Esophagus muscularis mucosa (tissue), 4 donors: ENCODE measurements around the gene C19orf47. TPM values are rescaled to one million over a fixed set of nuclear protein-coding genes. Genes with fewer than 3 reads are reported as not detected.

Experiments
- DNase-seq: peaks from one replicate; pipeline ENCODE4 v3.0.0-alpha.2; 2017; ENCODE audit errors: extremely low spot score
- H3K27ac ChIP-seq, 4 donors: fragments of 200-600 bp; sonication (generic); replicated peaks in 1 of 4; 1 replicate in 3 of 4; 2 replicates in 1 of 4; pipeline ENCODE4 v1.5.1; 2016 to 2019; ENCODE audit warnings: mild to moderate bottlenecking in 1 of 4
- H3K27me3 ChIP-seq, 4 donors: fragments of 200-600 bp; sonication (generic); one replicate each; pipeline versions ENCODE4 v1.5.1 to v1.6.0; 2016 to 2019
- H3K36me3 ChIP-seq, 4 donors: fragments of 200-600 bp; sonication (generic); one replicate each; pipeline ENCODE4 v1.5.1; 2016 to 2019
- H3K4me1 ChIP-seq, 4 donors: fragments of 200-600 bp; sonication (generic); one replicate each; pipeline ENCODE4 v1.5.1; 2016 to 2019
- H3K4me3 ChIP-seq, 4 donors: fragments of 200-600 bp; sonication (generic); 1 replicate in 2 of 4; 2 replicates in 2 of 4; pipeline ENCODE4 v1.5.1; 2016 to 2019; ENCODE audit warnings: mild to moderate bottlenecking in 4 of 4, moderate library complexity in 1 of 4
- H3K9me3 ChIP-seq, 4 donors: fragments of 200-600 bp; sonication (generic); 1 replicate in 3 of 4; 2 replicates in 1 of 4; pipeline ENCODE4 v1.5.1; 2016 to 2019
- CTCF ChIP-seq, 3 experiments: fragments of 200-600 bp in 2 of 3; fragments of 450-650 bp in 1 of 3; sonication (generic) in 2 of 3; IDR thresholded peaks; one replicate each; pipeline ENCODE4 v1.5.1; 2017 to 2019; ENCODE audit warnings: antibody characterized with exemption in 3 of 3, mild to moderate bottlenecking in 2 of 3, moderate library complexity in 1 of 3
- EP300 ChIP-seq: sonication (generic); formaldehyde crosslinking; IDR thresholded peaks from one replicate; pipeline ENCODE4 v1.6.1; 2017; ENCODE audit warnings: antibody characterized with exemption
- POLR2A ChIP-seq: fragments of 450-650 bp; IDR thresholded peaks from one replicate; pipeline ENCODE4 v1.6.1; 2017; ENCODE audit warnings: antibody characterized with exemption, moderate library complexity, mild to moderate bottlenecking, low read depth
- POLR2AphosphoS5 ChIP-seq, 2 donors: sonication (generic); formaldehyde crosslinking; IDR thresholded peaks; one replicate each; pipeline ENCODE4 v1.6.1; 2017; ENCODE audit warnings: antibody characterized with exemption in 2 of 2
- WGBS: methylation state at CpG from one replicate; pipeline ENCODE4 v1.1.5; 2018; 5-methylcytosine and 5-hydroxymethylcytosine counted together
- intact Hi-C: fragments of 100-400 bp; cut with DNase I; formaldehyde crosslinking; loops from one replicate; pipeline ENCODE4 v1.15.1; 2023
- total RNA-seq, 4 donors: library from RNA; depleted of rRNA; stranded (reverse); fragments of >200 nt; gene quantifications; one replicate each; pipeline versions ENCODE4 v1.1.0 to v1.2.1, GENCODE V29; 2016

C19orf47 gene
- total RNA-seq, 4 donors from 2014 or later = 17.9 to 42.6 (median 26.8) TPM

GRCh38 chr19:40389404-40390083 is 41.3 kb upstream of the C19orf47 start:
- Histone ChIP-seq H3K27me3 (no peaks in the 10 kb centered on the region), H3K27ac (no peak overlapping the region), H3K9me3 (no peaks in the 10 kb centered on the region), H3K36me3 (no peaks in the 10 kb centered on the region), H3K4me1 (no peaks in the 10 kb centered on the region), H3K4me3 (no peak overlapping the region)
- 95% methylated on average over 21 of the region's 33 CpGs for WGBS
- no peak for DNase-seq
- TF ChIP-seq POLR2A (no peak), POLR2AphosphoS5 (IDR thresholded peaks at IDR 0.05) (no peak), CTCF (IDR thresholded peaks at IDR 0.05) (no peak), EP300 (no peak)
- intact Hi-C loops = no loop called here

GRCh38 chr19:40388481-40388880 is 40.3 kb upstream of the C19orf47 start:
- TF ChIP-seq EP300 = no peak
- TF ChIP-seq POLR2AphosphoS5 (IDR thresholded peaks at IDR 0.05) = no peak
- TF ChIP-seq CTCF (IDR thresholded peaks at IDR 0.05) = no peak
- no peak for TF ChIP-seq POLR2A
- Histone ChIP-seq H3K27ac (no peak overlapping the region), H3K27me3 (no peaks in the 10 kb centered on the region), H3K4me3 (no peak overlapping the region), H3K4me1 (no peaks in the 10 kb centered on the region), H3K36me3 (no peaks in the 10 kb centered on the region), H3K9me3 (no peaks in the 10 kb centered on the region)
- no peak for DNase-seq
- WGBS = 84% methylated on average over 3 of the region's 3 CpGs
- intact Hi-C loops = no loop called here

- H3K4me1 ChIP-seq = no peaks in the 10 kb centered on the region
- no peaks in the 10 kb centered on the region for H3K9me3 ChIP-seq
- TF ChIP-seq EP300 = no peak
- TF ChIP-seq CTCF (IDR thresholded peaks at IDR 0.05) = no peak
- TF ChIP-seq POLR2AphosphoS5 (IDR thresholded peaks at IDR 0.05) = no peak
- TF ChIP-seq POLR2A = no peak
- H3K27me3 ChIP-seq = no peaks in the 10 kb centered on the region
- no peak for DNase-seq
- no peaks in the 10 kb centered on the region for H3K36me3 ChIP-seq
- H3K4me3 ChIP-seq = no peak overlapping the region
- H3K27ac ChIP-seq = no peak overlapping the region
- intact Hi-C loops = no loop called here
- WGBS = 91% methylated on average over 10 of the region's 10 CpGs
Observed at GRCh38 chr19:40387155-40387554, 39.0 kb upstream of the C19orf47 start.

GRCh38 chr19:40383668-40384248 is 35.6 kb upstream of the C19orf47 start:
- no peak for TF ChIP-seq POLR2A
- no peak for TF ChIP-seq CTCF (IDR thresholded peaks at IDR 0.05)
- no peak for TF ChIP-seq EP300
- TF ChIP-seq POLR2AphosphoS5 (IDR thresholded peaks at IDR 0.05) = no peak
- Histone ChIP-seq H3K27me3 (no peaks in the 10 kb centered on the region), H3K27ac (no peak overlapping the region), H3K36me3 (peaks cover 0 to 26% (median 19%) of the 10 kb centered on the region in 4 donors), H3K4me3 (no peak overlapping the region), H3K9me3 (no peaks in the 10 kb centered on the region), H3K4me1 (no peaks in the 10 kb centered on the region)
- DNase-seq = no peak
- 87% methylated on average over 20 of the region's 28 CpGs for WGBS
- intact Hi-C loops = no loop called here
